Suprapubic skin (tissue), 3 donors: Measurements from ENCODE around the gene DTNB.

Source experiments
- POLR2A ChIP-seq, 2 donors: fragments of 450-650 bp; IDR thresholded peaks; one replicate each; pipeline ENCODE4 v1.6.1; 2017; ENCODE audit warnings: antibody characterized with exemption in 2 of 2, mild to moderate bottlenecking in 2 of 2, moderate library complexity in 2 of 2
- TF ChIP-seq, protein P1 (sequence below), 2 donors: fragments of 200-600 bp in 1 of 2; fragments of 450-650 bp in 1 of 2; sonication (generic) in 1 of 2; IDR thresholded peaks; one replicate each; pipeline ENCODE4 v1.5.1; 2016 to 2019; ENCODE audit warnings: antibody characterized with exemption in 2 of 2, mild to moderate bottlenecking in 1 of 2, moderate library complexity in 1 of 2

DNA sequence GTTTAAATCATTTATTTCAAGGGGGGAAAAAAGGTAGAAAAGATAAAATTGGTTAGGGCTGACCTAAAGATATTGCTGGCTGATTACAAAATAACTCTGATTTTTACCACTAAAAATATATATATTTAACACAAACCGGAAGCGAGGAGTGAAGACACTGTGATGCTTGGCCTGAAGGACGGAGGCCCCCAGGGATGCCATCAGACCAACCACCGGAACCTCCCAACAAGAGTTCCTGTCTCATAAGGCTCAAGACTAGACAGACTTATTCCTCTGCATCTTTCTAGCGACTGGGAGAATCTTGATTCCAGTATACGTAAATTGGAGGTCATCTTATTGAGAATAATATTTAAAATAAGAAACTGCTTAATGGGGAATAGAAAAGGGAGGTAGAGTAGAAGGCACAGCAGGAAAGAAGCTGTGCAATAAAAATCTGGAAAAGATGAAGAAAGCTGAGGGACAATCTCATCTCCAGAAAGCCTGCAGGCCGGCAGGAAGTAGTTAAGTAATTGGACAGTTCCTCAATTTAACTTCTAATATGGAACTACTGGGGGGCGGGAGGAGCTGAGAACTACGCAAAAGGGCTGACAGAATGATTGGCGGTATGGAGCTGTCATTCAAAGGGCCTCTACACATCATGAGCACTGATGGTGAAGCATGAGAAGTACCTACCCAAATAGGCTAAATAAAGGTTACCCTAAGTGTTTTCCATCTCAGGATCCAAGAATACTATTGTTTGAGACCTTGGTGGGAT, 91.1 kb downstream of the DTNB start:
- TF ChIP-seq POLR2A (IDR thresholded peaks at IDR 0.05), result no peak
- TF ChIP-seq, protein P1, sequence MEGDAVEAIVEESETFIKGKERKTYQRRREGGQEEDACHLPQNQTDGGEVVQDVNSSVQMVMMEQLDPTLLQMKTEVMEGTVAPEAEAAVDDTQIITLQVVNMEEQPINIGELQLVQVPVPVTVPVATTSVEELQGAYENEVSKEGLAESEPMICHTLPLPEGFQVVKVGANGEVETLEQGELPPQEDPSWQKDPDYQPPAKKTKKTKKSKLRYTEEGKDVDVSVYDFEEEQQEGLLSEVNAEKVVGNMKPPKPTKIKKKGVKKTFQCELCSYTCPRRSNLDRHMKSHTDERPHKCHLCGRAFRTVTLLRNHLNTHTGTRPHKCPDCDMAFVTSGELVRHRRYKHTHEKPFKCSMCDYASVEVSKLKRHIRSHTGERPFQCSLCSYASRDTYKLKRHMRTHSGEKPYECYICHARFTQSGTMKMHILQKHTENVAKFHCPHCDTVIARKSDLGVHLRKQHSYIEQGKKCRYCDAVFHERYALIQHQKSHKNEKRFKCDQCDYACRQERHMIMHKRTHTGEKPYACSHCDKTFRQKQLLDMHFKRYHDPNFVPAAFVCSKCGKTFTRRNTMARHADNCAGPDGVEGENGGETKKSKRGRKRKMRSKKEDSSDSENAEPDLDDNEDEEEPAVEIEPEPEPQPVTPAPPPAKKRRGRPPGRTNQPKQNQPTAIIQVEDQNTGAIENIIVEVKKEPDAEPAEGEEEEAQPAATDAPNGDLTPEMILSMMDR (IDR thresholded peaks at IDR 0.05), result no peak
